HG02973 (cell line): Measurements from ENCODE around the gene RETREG1.
A peak's percentile ranks its signal among the peaks of the same experiment; 100 is the strongest.
"Not testable (repeated sequence)": the region's sequence is repeated elsewhere in the genome, so short reads cannot be mapped to it uniquely, and the experiment has no call there.

Experiments used
- ATAC-seq: cut with Tn5 transposase; IDR thresholded peaks from one replicate; pipeline ENCODE4 v1.9.1; 2021; ENCODE audit warnings: moderate library complexity; ENCODE audit not compliant: unreplicated experiment

RETREG1 gene

DNA sequence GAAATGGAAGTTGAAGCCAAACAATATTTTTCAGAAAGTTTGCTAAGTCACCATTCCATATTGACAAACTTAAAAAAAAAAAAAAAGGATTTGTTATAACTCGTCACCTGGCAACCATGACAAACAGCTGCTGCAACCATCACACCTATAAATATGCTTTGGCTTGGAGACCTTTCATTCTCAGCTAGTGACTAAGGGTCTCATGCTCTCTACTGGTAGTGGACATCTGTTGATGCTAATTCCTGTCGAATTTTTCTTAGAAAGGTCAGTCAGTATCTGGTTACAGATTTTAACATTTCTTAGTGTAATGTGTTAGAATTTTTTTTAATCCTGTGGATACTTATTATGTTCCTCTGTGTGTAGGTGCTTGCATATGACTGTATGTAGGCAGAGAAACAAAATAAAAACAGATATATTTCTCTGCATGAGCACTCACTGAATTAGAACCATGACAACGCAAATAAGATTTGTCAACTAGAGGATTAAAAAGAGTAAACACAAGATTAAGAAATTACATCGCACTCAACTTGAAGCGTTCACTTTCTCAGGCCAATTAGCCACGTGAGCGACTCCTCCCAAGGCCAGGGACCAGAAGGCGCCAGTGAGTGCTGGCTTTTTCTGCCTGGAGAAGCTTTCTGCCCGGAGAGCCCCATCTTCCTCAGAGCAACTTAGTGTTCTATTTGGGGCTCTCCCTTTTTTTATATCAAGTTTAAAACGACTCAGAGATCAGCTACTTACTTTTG, 124.2 kb downstream of the RETREG1 start:
- no peak for ATAC-seq

DNA sequence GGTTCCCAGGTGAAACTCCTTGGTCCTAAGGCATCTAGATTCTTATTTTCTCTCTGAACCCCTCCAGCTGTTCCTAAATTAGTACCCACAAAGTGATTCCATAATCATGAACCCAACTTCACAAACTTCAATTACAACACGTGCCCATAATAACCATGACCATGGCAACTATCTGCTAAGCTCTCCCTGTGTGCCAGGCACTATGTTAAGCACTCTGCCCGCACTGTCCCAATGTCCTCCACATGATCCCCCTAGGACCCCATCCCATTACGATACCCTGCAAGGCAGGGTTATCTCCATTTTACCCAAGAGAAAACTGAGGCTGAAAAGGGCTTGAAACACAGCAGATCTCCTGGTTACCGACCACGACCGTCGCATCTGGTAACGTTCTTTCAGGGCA, 125.9 kb downstream of the RETREG1 start:
- no peak for ATAC-seq

GRCh38 chr5:16489322-16489791, 127.4 kb downstream of the RETREG1 start:
- ATAC-seq = peak; percentile 58

DNA sequence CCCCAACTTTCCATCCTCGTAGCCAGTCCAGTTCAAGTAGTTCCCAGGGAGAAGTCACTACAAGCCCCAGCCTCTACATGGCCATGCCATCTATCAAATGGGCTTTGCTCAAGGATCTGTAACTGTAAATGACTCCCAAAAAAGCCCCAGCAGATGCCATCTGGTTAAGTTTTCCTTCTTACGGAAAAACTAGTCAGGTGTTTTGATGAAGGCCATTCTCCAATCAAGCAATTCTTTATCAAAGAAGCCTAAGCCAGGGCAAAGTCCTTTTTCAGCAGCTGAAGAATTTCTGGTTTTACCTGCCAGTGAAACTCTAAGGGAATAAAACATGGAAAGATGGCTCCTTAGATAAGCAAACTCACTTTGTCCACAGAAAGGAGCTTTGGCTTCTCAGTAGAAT, 129.3 kb downstream of the RETREG1 start:
- ATAC-seq = no peak

GRCh38 chr5:16486711-16487111, 130.1 kb downstream of the RETREG1 start:
- ATAC-seq = no peak

- ATAC-seq = no peak
Observed at GRCh38 chr5:16485656-16486055, 131.1 kb downstream of the RETREG1 start.

DNA sequence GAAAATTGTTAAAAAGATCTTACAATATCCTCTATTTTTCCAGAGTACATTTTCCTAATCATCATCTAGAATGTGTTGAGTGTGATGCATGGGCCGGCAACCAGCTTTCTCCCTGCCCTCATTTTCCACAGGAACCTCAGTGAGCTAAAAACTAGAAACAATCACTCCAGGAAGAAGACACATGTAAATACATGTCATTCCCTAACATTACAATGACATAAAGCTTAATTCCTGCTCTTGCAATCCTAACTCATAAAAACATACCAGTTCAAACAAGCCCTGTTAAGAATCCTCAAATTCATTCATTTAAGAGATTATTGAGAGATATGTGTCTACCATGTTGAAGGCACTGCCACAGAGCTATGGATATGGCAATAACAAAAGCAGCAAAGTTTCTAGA, 132.7 kb downstream of the RETREG1 start:
- ATAC-seq = no peak

DNA sequence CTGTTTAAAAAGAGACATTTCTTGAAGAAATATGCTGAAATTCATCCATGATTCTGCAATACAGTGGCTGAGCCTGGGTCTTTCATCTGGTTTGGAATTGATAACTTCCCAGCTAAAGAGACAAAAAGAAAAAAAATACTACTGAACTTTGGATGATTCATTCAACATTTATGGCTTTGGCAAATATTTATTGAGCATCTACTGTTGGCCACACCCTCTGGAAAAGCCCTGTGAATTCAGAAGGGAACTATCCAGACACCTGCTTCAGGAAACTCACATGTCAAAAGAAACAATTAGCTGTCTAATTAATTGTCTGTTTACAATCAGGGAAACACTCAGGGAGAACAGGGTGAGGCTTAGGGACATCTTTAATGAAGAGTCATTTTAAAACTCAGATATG, 133.4 kb downstream of the RETREG1 start:
- no peak for ATAC-seq

DNA sequence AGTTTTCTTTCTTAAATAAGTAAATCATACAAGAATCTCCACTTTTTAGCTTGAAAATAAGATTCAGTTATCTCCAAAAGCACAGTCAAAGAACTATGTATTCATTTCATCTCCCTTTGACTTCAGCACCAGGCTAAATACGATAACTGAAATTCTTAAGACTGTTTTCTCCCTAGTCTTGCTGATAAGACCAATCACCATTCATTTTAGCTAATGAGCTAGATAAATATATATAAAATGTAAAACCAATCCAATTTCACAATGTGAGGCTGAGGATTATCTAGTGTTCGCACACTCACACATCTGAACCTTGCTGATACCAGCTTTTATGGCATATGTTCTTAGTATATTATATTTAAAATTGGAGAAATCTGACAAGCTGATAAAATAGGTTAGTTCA, 133.9 kb downstream of the RETREG1 start:
- ATAC-seq = no peak

DNA sequence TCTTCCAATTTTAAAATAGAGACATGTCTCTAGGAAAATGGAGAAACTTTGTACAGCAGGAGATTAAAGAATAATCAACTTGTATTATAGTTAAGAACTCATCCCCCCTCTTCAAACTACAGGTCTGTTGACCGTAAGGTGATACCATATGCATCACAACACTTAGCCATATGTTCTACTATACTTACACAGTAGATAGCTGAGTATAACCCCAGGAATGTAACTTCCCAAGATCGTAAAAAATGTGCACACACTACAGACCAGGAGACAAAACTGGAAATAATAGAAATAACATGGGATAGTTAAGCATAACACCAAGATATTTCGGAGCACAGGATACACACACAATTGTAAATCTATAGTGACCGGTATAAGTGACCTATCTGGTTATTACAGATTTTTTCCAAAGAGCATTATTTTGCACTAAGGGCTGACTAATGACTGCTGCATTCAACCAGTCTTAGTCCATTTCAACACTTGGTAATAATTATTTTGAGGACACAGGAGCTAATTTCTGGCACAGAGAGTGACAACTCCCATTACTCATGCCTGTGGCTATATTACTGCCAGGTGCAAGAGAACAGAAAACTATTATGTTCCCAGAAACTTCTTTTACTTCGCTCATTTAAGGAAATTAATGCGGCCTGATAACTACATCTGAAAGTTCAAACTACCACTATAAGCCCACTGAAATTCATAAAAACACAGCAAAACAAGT, 135.8 kb downstream of the RETREG1 start:
- no peak for ATAC-seq

- no peak for ATAC-seq
Observed at GRCh38 chr5:16480144-16480543, 136.7 kb downstream of the RETREG1 start.

- no peak for ATAC-seq
Observed at GRCh38 chr5:16477541-16477940, 139.3 kb downstream of the RETREG1 start.

DNA sequence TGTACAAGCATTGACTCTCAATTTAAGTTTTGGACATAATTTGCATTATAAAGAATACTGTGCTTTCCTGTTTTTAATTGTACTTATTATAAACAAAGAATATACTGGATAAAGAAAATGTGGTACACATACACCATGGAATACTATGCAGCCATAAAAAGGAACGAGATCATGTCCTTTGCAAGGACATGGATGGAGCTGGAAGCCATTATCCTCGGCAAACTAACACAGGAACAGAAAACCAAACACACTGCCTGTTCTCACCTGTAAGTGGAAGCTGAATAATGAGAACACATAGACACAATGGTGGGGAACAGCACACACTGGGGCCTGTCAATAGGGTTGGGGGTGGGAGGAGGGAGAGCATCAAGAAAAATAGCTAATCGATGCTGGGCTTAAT, 140.4 kb downstream of the RETREG1 start:
- not testable (repeated sequence) for ATAC-seq

DNA sequence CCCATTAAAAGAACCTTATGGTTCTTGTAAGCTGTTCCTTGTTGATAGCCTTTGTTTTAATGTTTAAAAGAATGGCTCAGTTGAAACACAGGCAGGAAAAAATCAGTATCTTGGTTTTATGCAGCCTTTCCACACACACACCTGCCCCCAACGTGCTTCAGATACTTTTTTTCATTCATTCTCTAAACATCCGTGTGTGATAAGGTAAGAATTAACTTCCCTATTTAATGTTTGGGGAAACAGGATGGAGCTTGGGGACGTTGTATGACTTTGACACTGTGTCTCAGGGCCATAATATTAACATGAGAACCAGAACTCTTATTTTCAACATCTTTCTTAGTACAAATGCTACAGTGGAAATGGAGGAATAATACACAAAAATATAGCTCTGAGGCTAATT, 145.4 kb downstream of the RETREG1 start:
- ATAC-seq = no peak

DNA sequence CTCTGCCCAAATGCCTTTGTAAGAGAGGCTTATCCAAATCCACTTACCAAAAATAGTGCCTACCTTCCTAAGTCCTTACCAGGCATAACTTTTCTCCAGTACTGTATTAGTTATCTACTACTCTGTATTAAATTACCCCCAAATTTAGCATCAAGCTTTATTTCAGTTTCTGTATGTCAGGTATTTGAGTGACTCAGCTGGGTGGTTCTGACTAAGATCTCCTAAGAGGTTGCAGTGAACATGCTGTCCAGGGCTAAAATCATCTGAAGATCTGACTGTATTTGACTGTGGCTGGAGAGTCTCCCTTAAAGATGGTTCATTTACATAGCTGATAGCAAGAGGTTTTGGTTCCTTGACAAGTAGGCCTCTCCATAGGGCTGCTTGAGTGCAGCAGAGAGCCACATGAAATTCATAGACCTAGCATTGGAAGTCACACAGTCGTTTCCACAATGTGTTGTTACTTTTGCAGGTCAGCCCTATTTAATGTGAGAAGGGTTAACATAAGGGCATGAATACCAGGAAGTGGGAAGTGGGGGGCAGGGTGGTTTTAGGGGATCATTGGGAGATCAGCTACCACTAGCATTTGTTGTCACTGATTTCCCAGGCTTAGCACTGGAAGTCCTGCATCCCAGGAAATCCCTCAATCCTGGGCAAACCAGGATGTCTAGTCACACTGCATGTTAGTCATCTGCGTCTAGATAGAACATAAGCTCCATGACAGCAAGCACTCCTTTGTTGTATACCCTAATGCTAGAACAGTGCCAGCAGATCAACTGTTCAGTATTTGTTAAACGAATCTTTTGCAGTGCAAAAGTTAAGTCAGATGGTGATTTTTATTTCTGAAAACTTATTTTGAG, 149.2 kb downstream of the RETREG1 start:
- peak; percentile 83 for ATAC-seq

- ATAC-seq = peak; percentile 77
Observed at GRCh38 chr5:16465544-16466432, 151.0 kb downstream of the RETREG1 start, which contains the start of gene ZNF622. Gene ZNF622 (minus strand): TSS chr5:16465800. CDS start chr5:16465665, 135 bp downstream.

GRCh38 chr5:16464664-16465543, 151.9 kb downstream of the RETREG1 start:
- no peak for ATAC-seq

DNA sequence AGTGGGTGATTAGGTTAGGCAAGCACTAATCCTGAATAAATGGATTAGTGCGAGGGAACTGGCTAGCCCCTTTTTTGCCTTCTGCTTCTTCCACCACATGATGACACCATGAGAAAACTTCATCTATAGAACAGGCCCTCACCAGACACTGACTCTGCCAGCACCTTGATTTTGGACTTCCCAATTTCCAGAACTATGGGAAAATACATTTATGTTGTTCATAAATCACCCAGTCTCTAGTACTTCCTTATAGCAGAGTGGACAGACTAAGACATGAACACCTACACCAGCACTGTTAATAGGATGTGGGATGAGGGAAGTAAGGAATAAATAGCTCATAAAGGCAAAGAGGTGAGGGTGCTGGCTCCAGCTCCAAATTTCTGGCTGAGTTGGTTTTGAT, 152.6 kb downstream of the RETREG1 start:
- ATAC-seq = no peak

GRCh38 chr5:16461782-16462181, 155.0 kb downstream of the RETREG1 start:
- ATAC-seq = no peak
